Heart left ventricle (tissue), 16 donors: ENCODE measurements around the gene OIT3. TPM values are rescaled to one million over a fixed set of nuclear protein-coding genes. Genes with fewer than 3 reads are reported as not detected.

Experiments used
- ATAC-seq, 4 donors: fragments of 200-7000 bp; cut with Tn5 transposase; one replicate each; pipeline ENCODE4 v1.9.1; 2020 to 2022; ENCODE audit warnings: moderate library complexity in 4 of 4, mild to moderate bottlenecking in 3 of 4, moderate number of reproducible peaks in 1 of 4
- DNase-seq, 5 donors: peaks; one replicate each; pipeline ENCODE4 v3.0.0-alpha.2; 2020
- H3K27ac ChIP-seq, 12 donors: fragments of 200-600 bp; sonication (generic) in 4 of 12; one replicate each; pipeline versions ENCODE4 v1.5.0 to v1.8.0; 2016 to 2022; ENCODE audit warnings: mild to moderate bottlenecking in 2 of 12
- H3K27me3 ChIP-seq, 9 donors: fragments of 200-600 bp; sonication (generic) in 2 of 9; one replicate each; pipeline versions ENCODE4 v1.5.1 to v1.8.0; 2016 to 2022; ENCODE audit warnings: mild to moderate bottlenecking in 3 of 9
- H3K36me3 ChIP-seq, 9 donors: fragments of 200-600 bp; sonication (generic) in 2 of 9; one replicate each; pipeline versions ENCODE4 v1.5.0 to v1.8.0; 2018 to 2022; ENCODE audit warnings: mild to moderate bottlenecking in 2 of 9
- H3K4me1 ChIP-seq, 12 donors: fragments of 200-600 bp; sonication (generic) in 4 of 12; one replicate each; pipeline versions ENCODE4 v1.5.0 to v1.8.0; 2016 to 2022; ENCODE audit warnings: mild to moderate bottlenecking in 3 of 12
- H3K4me3 ChIP-seq, 12 donors: fragments of 200-600 bp; sonication (generic) in 4 of 12; one replicate each; pipeline versions ENCODE4 v1.5.0 to v1.8.0; 2017 to 2022; ENCODE audit warnings: mild to moderate bottlenecking in 9 of 12, moderate library complexity in 4 of 12
- H3K9me3 ChIP-seq, 12 donors: fragments of 200-600 bp; sonication (generic) in 4 of 12; one replicate each; pipeline versions ENCODE4 v1.5.0 to v1.8.0; 2016 to 2022; ENCODE audit warnings: mild to moderate bottlenecking in 1 of 12
- POLR2A ChIP-seq, 2 donors: fragments of 450-650 bp; IDR thresholded peaks; one replicate each; pipeline ENCODE4 v1.6.1; 2017; ENCODE audit warnings: antibody characterized with exemption in 2 of 2, mild to moderate bottlenecking in 2 of 2, moderate library complexity in 2 of 2
- WGBS, 4 donors: extraction: QIAGEN DNeasy Blood & Tissue Kit in 2 of 4; methylation state at CpG; one replicate each; pipeline versions ENCODE4 v1.1.5 to v1.1.7; 2013 to 2018; 5-methylcytosine and 5-hydroxymethylcytosine counted together
- intact Hi-C, 10 donors: fragments of 100-400 bp; cut with DNase I; formaldehyde crosslinking; loops; one replicate each; pipeline versions ENCODE4 v1.11.1 to v1.14.2; 2022
- polyA plus RNA-seq, 2 donors: library from polyadenylated mRNA; stranded (reverse); fragments of 200-250 nt; gene quantifications; one replicate each; pipeline ENCODE4 v1.2.3, GENCODE V29; 2013
- total RNA-seq, 9 donors: library from RNA; depleted of rRNA in 2 of 9; stranded (reverse); fragments of >200 nt in 2 of 9; fragmentation: NEBNext Ultra II Directional in 3 of 9; extraction: Animal tissue kit (Norgen Biotek cat#: 25700) in 3 of 9; gene quantifications; one replicate each; pipeline versions ENCODE4 v1.1.0 to v1.2.4, GENCODE V29; 2016 to 2023
- TF ChIP-seq, protein P1 (sequence below), 12 donors: fragments of 200-600 bp; sonication (generic) in 4 of 12; IDR thresholded peaks; one replicate each; pipeline versions ENCODE4 v1.5.0 to v1.8.0; 2018 to 2022; ENCODE audit warnings: antibody characterized with exemption in 12 of 12, mild to moderate bottlenecking in 5 of 12
- donor health status: ischemic (EF 13 %, LVEDD 7.1; RV severe dilation, severe dysfunction).
- donor health status: healthy with polysubstance abuse.
- donor health status: DM: no; HTN: yes; CAD: no.
- donor health status: DM: no; HTN: no; CAD: no.
- donor health status: ischemic (EF 25% LVEDD 6.9; RV normal size, moderate dysfunction).
- donor health status: ischemic (EF 25% LVEDD 5.7; RV mildly dilated, moderate dysfunction).
- donor health status: healthy.
- donor health status: DM: yes; HTN: yes; CAD: no.
- donor health status: ischemic (EF 35%, LVEDD 5.7; RV mildly dilated, moderate dysfunction).
- donor health status: nonischemic (EF 11% LVEDD 7.7; RV severe dilation, severe dysfunction).
- donor health status: DM: yes; HTN: yes; CAD: no.
- donor health status: PGD.
- donor health status: ischemic (EF 29% LVEDD 5.4; RV normal size, mild dysfunction).
- donor health status: nonischemic (EF 23%, LVEDD 6.1; RV moderate dilation, normal function).

Gene OIT3
- total and polyA plus RNA-seq, 11 donors: 0.16 to 0.53 (median 0.32) TPM; not detected in 7

DNA sequence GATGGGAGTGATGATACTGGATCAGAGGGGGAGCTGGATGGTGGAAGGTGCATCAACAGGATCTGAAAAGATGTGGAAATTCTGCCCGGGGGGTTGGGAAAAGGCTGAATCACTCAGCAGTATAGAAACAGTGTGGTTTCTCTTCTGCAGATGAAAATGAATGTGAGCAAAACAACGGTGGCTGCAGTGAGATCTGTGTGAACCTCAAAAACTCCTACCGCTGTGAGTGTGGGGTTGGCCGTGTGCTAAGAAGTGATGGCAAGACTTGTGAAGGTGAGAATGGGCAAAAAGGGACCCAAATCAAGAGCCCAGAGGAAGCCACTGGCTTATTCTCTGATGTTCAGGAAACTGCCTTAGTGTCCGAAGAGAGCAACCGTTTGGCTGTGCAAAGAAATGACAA is 12.9 kb downstream of the OIT3 start:
- Histone ChIP-seq H3K27ac (no peak overlapping the region), H3K9me3 (no peaks in the 10 kb centered on the region), H3K4me1 (no peaks in the 10 kb centered on the region), H3K27me3 (no peaks in the 10 kb centered on the region), H3K4me3 (no peak overlapping the region), H3K36me3 (no peaks in the 10 kb centered on the region)
- ATAC-seq (no peak), DNase-seq (no peak)
- TF ChIP-seq, protein P1, sequence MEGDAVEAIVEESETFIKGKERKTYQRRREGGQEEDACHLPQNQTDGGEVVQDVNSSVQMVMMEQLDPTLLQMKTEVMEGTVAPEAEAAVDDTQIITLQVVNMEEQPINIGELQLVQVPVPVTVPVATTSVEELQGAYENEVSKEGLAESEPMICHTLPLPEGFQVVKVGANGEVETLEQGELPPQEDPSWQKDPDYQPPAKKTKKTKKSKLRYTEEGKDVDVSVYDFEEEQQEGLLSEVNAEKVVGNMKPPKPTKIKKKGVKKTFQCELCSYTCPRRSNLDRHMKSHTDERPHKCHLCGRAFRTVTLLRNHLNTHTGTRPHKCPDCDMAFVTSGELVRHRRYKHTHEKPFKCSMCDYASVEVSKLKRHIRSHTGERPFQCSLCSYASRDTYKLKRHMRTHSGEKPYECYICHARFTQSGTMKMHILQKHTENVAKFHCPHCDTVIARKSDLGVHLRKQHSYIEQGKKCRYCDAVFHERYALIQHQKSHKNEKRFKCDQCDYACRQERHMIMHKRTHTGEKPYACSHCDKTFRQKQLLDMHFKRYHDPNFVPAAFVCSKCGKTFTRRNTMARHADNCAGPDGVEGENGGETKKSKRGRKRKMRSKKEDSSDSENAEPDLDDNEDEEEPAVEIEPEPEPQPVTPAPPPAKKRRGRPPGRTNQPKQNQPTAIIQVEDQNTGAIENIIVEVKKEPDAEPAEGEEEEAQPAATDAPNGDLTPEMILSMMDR (IDR thresholded peaks at IDR 0.05): no peak
- no peak for TF ChIP-seq POLR2A (IDR thresholded peaks at IDR 0.05)
- intact Hi-C loops: no loop called here
- WGBS, 4 donors: 89 to 93% (median 92%) methylated on average over 6 of the region's 6 CpGs

DNA sequence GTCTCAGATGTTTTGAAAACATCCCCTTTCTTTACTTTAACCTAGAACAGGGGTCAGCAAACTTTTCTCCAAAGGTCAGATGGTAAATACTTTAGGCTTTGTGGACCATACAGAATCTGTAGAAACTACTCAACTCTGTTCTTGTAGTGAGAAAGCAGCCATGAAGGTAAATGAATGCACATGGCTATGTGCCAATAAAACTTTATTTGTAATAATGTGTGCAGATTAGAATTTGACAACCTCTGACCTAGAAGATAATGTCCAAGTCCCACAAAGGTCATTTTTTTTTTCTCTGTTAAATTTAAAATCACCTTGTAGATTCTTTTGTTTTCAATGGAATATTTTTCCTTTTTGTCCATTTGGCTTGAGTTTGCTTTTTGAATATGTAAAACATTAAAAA is 17.2 kb downstream of the OIT3 start:
- no peak overlapping the region for H3K4me3 ChIP-seq
- no peak overlapping the region for H3K27ac ChIP-seq
- intact Hi-C loops: no loop called here
- H3K4me1 ChIP-seq: no peaks in the 10 kb centered on the region
- H3K9me3 ChIP-seq: no peaks in the 10 kb centered on the region
- TF ChIP-seq, protein P1 (IDR thresholded peaks at IDR 0.05): no peak
- TF ChIP-seq POLR2A (IDR thresholded peaks at IDR 0.05): no peak
- ATAC-seq: no peak
- H3K27me3 ChIP-seq: no peaks in the 10 kb centered on the region
- H3K36me3 ChIP-seq: no peaks in the 10 kb centered on the region
- no peak for DNase-seq

DNA sequence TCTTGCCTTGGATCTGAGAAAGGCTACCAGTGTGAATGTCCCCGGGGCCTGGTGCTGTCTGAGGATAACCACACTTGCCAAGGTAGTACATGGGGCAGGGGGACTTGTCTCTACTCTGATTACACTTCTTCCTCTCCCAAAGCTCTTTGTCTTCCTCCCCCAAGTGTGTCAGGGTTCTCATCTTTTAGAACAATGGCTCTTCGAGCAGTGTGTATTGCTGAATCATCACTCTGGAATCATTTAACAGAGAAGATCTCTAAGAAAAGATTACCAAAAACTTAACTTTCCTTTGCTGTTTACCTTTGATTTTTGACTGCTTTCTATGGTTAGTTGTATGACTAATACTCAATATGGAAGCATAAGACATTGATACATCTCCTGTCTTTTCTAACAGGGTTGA is 18.2 kb downstream of the OIT3 start:
- intact Hi-C loops: no loop called here
- Histone ChIP-seq H3K4me1 (no peaks in the 10 kb centered on the region), H3K9me3 (no peaks in the 10 kb centered on the region), H3K27me3 (no peaks in the 10 kb centered on the region), H3K36me3 (no peaks in the 10 kb centered on the region), H3K27ac (no peak overlapping the region), H3K4me3 (no peak overlapping the region)
- no peak for DNase-seq
- no peak for ATAC-seq
- TF ChIP-seq, protein P1 (IDR thresholded peaks at IDR 0.05): no peak
- no peak for TF ChIP-seq POLR2A (IDR thresholded peaks at IDR 0.05)
- 93 to 98% (median 96%) methylated on average over 2 of the region's 2 CpGs for WGBS, 4 donors

DNA sequence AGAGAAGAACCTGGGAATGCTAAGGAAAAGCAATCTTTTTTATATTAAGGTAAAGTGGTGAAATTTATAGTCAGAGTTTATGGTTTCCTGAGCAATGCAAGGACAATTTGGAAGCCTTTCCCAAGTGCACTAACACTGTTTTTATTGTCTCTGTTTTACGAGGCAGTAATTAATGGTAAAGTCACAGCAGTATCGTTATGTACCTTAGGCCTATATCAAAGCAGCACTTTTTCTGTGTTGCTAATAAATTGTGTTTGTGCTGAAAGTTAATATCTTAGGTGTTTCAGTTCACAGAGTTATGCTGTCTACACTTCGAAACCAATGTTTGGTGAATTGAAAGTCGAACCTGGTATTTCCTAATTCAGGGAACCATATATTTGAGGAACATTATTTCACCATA is 19.2 kb downstream of the OIT3 start:
- no peak for TF ChIP-seq POLR2A (IDR thresholded peaks at IDR 0.05)
- TF ChIP-seq, protein P1 (IDR thresholded peaks at IDR 0.05): no peak
- H3K27me3 ChIP-seq: no peaks in the 10 kb centered on the region
- no peak overlapping the region for H3K4me3 ChIP-seq
- ATAC-seq: no peak
- WGBS, 4 donors: 92 to 96% (median 95%) methylated on average over 4 of the region's 4 CpGs
- no peaks in the 10 kb centered on the region for H3K36me3 ChIP-seq
- no peaks in the 10 kb centered on the region for H3K9me3 ChIP-seq
- intact Hi-C loops: no loop called here
- H3K27ac ChIP-seq: no peak overlapping the region
- peaks cover 0 to 3% (median 0%) of the 10 kb centered on the region in 12 donors for H3K4me1 ChIP-seq
- DNase-seq: no peak
